ENCODE measurements around the gene TVP23A. TPM values are rescaled to one million over a fixed set of nuclear protein-coding genes. Genes with fewer than 3 reads are reported as not detected.

TVP23A gene
- total and polyA plus RNA-seq, 2 experiments from 2014 or later = 2.0 to 2.1 TPM

DNA sequence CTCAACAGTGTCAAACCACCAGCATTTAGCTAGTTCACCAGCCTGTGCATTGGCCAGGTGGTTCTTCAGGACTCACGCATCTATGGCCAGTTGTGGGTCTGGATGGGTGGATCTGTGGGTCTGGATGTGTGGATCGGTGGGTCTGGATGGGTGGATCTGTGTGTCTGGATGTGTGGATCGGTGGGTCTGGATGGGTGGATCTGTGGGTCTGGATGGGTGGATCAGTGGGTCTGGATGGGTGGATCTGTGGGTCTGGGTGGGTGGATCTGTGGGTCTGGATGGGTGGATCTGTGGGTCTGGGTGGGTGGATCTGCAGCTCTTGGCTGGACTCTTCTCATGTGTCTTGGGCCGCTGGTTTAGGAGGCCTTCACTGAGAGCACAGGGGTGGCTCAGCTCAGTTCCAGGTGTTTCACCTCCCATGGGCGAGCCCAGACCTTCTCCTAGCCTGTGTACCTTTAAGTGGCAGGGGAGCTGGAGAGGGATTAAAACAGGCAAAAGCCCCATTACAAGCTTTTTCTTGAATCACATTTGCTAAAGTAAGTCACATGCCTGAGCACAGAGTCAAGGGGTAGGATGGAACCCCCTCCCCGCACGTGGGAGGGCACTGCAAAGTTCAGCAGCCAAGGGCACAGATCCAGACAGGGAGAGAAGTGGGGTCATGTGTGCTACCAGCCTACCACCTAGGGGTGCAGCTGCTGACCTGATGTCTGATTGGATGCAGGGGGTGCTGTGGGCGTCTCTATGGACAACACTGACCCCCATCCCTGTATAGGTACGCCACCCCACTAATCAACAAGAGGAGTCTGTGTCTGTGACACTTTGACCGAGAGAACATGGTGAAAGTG lies 78.4 kb downstream of the TVP23A start:
- Histone ChIP-seq H3K9me3 (ENCODE audit: low read depth) (no peaks in the 10 kb centered on the region), H3K27ac (no peak overlapping the region), H3K4me3 (no peak overlapping the region), H3K27me3 (no peaks in the 10 kb centered on the region), H3K4me1 (ENCODE audit: low read depth) (peaks cover 9% of the 10 kb centered on the region), H3K36me3 (no peaks in the 10 kb centered on the region)
- no peak for DNase-seq (ENCODE audit: low read depth in 1 of 2, low spot score in 1 of 2)
- no peak for TF ChIP-seq CTCF (IDR thresholded peaks at IDR 0.05; ENCODE audit: low read depth, low read length)

GRCh38 chr16:10738231-10739077 lies 80.1 kb downstream of the TVP23A start:
- Histone ChIP-seq H3K36me3 (no peaks in the 10 kb centered on the region), H3K9me3 (ENCODE audit: low read depth) (no peaks in the 10 kb centered on the region), H3K27ac (no peak overlapping the region), H3K4me3 (no peak overlapping the region), H3K27me3 (no peaks in the 10 kb centered on the region), H3K4me1 (ENCODE audit: low read depth) (peaks cover 5% of the 10 kb centered on the region)
- TF ChIP-seq CTCF (IDR thresholded peaks at IDR 0.05; ENCODE audit: low read depth, low read length) = no peak
- DNase-seq (ENCODE audit: low read depth in 1 of 2, low spot score in 1 of 2) = peak in 1 of 2 donors; percentile 74

DNA sequence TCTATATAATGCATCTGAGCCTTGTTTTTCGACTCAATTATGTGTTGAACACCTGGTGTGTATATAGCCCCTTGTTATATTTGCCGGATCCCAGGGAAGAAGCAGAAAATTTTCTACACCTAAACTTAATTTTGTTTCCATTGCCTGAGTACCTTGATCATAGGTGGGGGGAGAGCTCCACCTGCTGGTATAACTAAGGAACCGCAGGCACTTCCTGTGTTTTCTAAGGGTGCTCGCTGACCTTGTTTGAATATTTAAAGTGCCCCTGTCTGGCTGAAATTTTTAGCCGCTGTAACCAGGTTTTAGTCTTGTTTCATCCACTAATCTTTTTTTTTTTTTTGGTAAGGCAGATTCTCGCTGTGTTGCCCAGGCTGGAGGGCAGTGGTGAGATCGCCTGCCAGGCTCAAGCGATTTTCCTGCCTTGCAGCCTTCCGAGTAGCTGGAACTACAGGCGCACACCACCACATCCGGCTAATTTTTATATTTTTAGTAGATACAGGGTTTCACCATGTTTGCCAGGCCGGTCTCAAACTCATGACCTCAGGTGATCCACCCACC lies 81.4 kb downstream of the TVP23A start:
- Histone ChIP-seq H3K4me3 (no peak overlapping the region), H3K27me3 (no peaks in the 10 kb centered on the region), H3K36me3 (no peaks in the 10 kb centered on the region), H3K27ac (no peak overlapping the region), H3K4me1 (ENCODE audit: low read depth) (no peaks in the 10 kb centered on the region), H3K9me3 (ENCODE audit: low read depth) (no peaks in the 10 kb centered on the region)
- peak; percentile 90 for TF ChIP-seq CTCF (IDR thresholded peaks at IDR 0.05; ENCODE audit: low read depth, low read length)
- peak; percentile 72 to 80 for DNase-seq (ENCODE audit: low read depth in 1 of 2, low spot score in 1 of 2)

DNA sequence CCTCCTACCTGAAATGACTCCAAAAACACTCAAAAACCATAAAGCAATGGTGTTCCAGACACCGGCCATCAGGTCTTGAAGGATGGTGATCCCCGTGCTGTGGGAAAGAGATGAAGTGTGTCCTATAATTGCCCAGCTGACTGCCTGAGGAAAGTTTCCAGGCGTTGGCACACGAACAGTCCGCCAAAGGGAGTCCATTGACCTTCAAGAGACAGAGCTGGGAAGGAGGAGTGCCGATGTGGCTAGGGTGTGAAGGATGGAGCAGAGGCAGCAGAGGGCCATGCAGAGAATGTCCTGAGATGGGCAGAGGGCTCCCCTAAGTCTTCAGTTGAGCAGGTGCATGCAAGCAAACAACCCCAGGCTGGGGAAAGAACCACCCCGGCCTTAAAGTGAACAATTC lies 86.8 kb downstream of the TVP23A start:
- no peaks in the 10 kb centered on the region for H3K9me3 ChIP-seq (ENCODE audit: low read depth)

More for the DNA sequence above, 86.8 kb downstream of the TVP23A start:
- Histone ChIP-seq H3K27ac (no peak overlapping the region), H3K36me3 (no peaks in the 10 kb centered on the region), H3K4me1 (ENCODE audit: low read depth) (peaks cover 5% of the 10 kb centered on the region), H3K4me3 (no peak overlapping the region), H3K27me3 (no peaks in the 10 kb centered on the region)
- TF ChIP-seq CTCF (IDR thresholded peaks at IDR 0.05; ENCODE audit: low read depth, low read length) = no peak
- DNase-seq (ENCODE audit: low read depth in 1 of 2, low spot score in 1 of 2) = no peak

All from cardiac muscle cell (in vitro differentiated cells and primary cell).